Measurements from ENCODE around the gene GARIN5B. TPM values are rescaled to one million over a fixed set of nuclear protein-coding genes. Genes with fewer than 3 reads are reported as not detected.

GARIN5B gene
- polyA plus RNA-seq, 3 donors = not detected

DNA sequence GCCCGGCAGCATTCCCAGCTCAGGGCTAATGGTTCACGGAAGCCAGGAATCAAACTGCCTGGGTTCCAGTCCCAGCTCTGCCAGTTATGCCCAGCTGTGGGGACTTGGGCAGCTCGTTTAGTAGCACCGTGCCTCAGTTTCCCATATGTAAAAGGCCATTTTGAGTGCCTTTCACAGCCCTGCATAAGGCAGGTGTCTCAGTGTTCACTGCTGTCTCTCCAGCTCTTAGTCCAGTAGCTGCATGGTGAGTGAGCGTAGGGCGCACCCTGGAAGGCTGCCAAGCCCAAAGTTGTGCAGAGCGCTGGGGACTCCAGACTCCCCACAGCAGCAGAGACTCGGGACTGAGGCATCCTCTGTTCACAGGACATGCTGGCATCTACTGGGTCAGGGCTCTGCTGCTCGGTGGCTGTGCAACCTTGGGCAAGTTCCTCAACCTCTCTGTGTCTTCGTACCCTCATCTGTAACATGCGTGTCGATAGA is 28.2 kb upstream of the GARIN5B start:
- H4K20me1 ChIP-seq (ENCODE audit: insufficient read depth, low read length) = peaks cover 70% of the 10 kb centered on the region
- H3K79me2 ChIP-seq (ENCODE audit: insufficient read depth, low read length) = peaks cover 38% of the 10 kb centered on the region
- no peak for DNase-seq
- H3K36me3 ChIP-seq (replicated peaks in 1 of 2; ENCODE audit: control insufficient read depth in 1 of 2, insufficient read depth in 2 of 2, low read length in 2 of 2) = peaks cover 40 to 43% of the 10 kb centered on the region in 2 donors
- H3K4me2 ChIP-seq (replicated peaks; ENCODE audit: extremely low read depth, low read length, poor library complexity, severe bottlenecking) = no peak overlapping the region
- H3K4me3 ChIP-seq (replicated peaks in 1 of 3; ENCODE audit: low read depth in 2 of 3, low read length in 3 of 3) = no peak overlapping the region
- no peak overlapping the region for H3K9ac ChIP-seq (ENCODE audit: insufficient read depth, low read length, poor library complexity, severe bottlenecking)
- H2AFZ ChIP-seq (ENCODE audit: insufficient read depth, low read depth, low read length, poor library complexity, severe bottlenecking) = no peak overlapping the region
- peaks cover 0 to 1% (median 0%) of the 10 kb centered on the region in 3 donors for H3K27me3 Mint-ChIP-seq (ENCODE audit: low read depth in 3 of 3)
- no peaks in the 10 kb centered on the region for H3K27me3 ChIP-seq (ENCODE audit: control insufficient read depth in 2 of 2, insufficient read depth in 2 of 2, low read length in 2 of 2)
- no peaks in the 10 kb centered on the region for H3K9me3 ChIP-seq (replicated peaks in 1 of 2; ENCODE audit: control insufficient read depth in 1 of 2, insufficient read depth in 1 of 2, low read length in 2 of 2)
- TF ChIP-seq, protein P1, sequence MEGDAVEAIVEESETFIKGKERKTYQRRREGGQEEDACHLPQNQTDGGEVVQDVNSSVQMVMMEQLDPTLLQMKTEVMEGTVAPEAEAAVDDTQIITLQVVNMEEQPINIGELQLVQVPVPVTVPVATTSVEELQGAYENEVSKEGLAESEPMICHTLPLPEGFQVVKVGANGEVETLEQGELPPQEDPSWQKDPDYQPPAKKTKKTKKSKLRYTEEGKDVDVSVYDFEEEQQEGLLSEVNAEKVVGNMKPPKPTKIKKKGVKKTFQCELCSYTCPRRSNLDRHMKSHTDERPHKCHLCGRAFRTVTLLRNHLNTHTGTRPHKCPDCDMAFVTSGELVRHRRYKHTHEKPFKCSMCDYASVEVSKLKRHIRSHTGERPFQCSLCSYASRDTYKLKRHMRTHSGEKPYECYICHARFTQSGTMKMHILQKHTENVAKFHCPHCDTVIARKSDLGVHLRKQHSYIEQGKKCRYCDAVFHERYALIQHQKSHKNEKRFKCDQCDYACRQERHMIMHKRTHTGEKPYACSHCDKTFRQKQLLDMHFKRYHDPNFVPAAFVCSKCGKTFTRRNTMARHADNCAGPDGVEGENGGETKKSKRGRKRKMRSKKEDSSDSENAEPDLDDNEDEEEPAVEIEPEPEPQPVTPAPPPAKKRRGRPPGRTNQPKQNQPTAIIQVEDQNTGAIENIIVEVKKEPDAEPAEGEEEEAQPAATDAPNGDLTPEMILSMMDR (IDR thresholded peaks at IDR 0.05) = no peak
- H3K4me1 ChIP-seq (ENCODE audit: control insufficient read depth in 1 of 2, insufficient read depth in 2 of 2, low read length in 2 of 2) = peaks cover 25 to 32% of the 10 kb centered on the region in 2 donors
- peaks cover 39 to 47% of the 10 kb centered on the region in 2 donors for H3K36me3 Mint-ChIP-seq
- H3K4me1 Mint-ChIP-seq = peaks cover 42% of the 10 kb centered on the region
- H3K27ac ChIP-seq (ENCODE audit: low read depth in 1 of 2, low read length in 2 of 2) = no peak overlapping the region
- H3K4me3 Mint-ChIP-seq = no peak overlapping the region
- H3K27ac Mint-ChIP-seq = peak overlapping the region in 1 of 7 donors; percentile 33
- 94% methylated on average over 7 of the region's 12 CpGs for WGBS (ENCODE audit: insufficient coverage)
- intact Hi-C loops (cut with micrococcal nuclease) = no loop called here
- no peaks in the 10 kb centered on the region for H3K9me3 Mint-ChIP-seq

DNA sequence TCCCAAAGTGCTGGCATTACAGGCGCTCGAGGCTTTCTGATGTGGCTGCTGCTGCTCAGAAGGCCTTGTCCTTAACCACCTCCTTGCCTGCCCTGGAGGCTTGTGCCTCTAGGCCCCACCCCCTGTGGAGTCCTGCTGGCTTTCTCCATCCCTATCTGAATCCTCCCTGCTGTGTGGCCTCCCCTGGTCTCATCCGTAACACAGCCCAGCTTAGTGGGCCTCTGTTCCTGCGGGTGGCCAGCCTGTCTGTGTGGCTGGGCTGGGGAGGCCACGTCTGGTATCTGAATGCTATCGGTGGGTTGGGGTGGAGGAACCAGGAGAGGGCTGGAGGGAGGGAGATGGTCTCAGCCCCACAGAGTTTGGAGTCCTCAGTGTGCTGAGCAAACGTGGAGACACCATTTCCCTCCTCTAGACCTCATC is 27.4 kb upstream of the GARIN5B start:
- H3K4me2 ChIP-seq (replicated peaks; ENCODE audit: extremely low read depth, low read length, poor library complexity, severe bottlenecking) = no peak overlapping the region
- peaks cover 39 to 47% of the 10 kb centered on the region in 2 donors for H3K36me3 Mint-ChIP-seq
- H3K4me1 Mint-ChIP-seq = peaks cover 42% of the 10 kb centered on the region
- H3K9me3 Mint-ChIP-seq = peaks cover 0 to 2% (median 0%) of the 10 kb centered on the region in 7 donors
- TF ChIP-seq, protein P1 (IDR thresholded peaks at IDR 0.05) = no peak
- no peak overlapping the region for H3K4me3 ChIP-seq (replicated peaks in 1 of 3; ENCODE audit: low read depth in 2 of 3, low read length in 3 of 3)
- peaks cover 25 to 35% of the 10 kb centered on the region in 2 donors for H3K4me1 ChIP-seq (ENCODE audit: control insufficient read depth in 1 of 2, insufficient read depth in 2 of 2, low read length in 2 of 2)
- H3K9ac ChIP-seq (ENCODE audit: insufficient read depth, low read length, poor library complexity, severe bottlenecking) = no peak overlapping the region
- H3K9me3 ChIP-seq (replicated peaks in 1 of 2; ENCODE audit: control insufficient read depth in 1 of 2, insufficient read depth in 1 of 2, low read length in 2 of 2) = no peaks in the 10 kb centered on the region
- peaks cover 40 to 43% of the 10 kb centered on the region in 2 donors for H3K36me3 ChIP-seq (replicated peaks in 1 of 2; ENCODE audit: control insufficient read depth in 1 of 2, insufficient read depth in 2 of 2, low read length in 2 of 2)
- no peak for DNase-seq
- no peak overlapping the region for H2AFZ ChIP-seq (ENCODE audit: insufficient read depth, low read depth, low read length, poor library complexity, severe bottlenecking)
- no peak overlapping the region for H3K27ac ChIP-seq (ENCODE audit: low read depth in 1 of 2, low read length in 2 of 2)
- H3K79me2 ChIP-seq (ENCODE audit: insufficient read depth, low read length) = peaks cover 43% of the 10 kb centered on the region
- H3K27me3 Mint-ChIP-seq (ENCODE audit: low read depth in 3 of 3) = peaks cover 0 to 1% (median 0%) of the 10 kb centered on the region in 3 donors
- H3K4me3 Mint-ChIP-seq = no peak overlapping the region
- intact Hi-C loops (cut with micrococcal nuclease) = no loop called here
- peak overlapping the region in 5 of 7 donors; percentile 2 to 55 (median 46) for H3K27ac Mint-ChIP-seq
- peaks cover 75% of the 10 kb centered on the region for H4K20me1 ChIP-seq (ENCODE audit: insufficient read depth, low read length)
- 92% methylated on average over 6 of the region's 7 CpGs for WGBS (ENCODE audit: insufficient coverage)
- no peaks in the 10 kb centered on the region for H3K27me3 ChIP-seq (ENCODE audit: control insufficient read depth in 2 of 2, insufficient read depth in 2 of 2, low read length in 2 of 2)
